NCI-H524 (cell line): ENCODE results near the gene CLCN5.

Experiments used
- DNase-seq, 2 experiments: peaks; one replicate each; lab custom pipeline; 2025; lab: John Stamatoyannopoulos, UW

Gene CLCN5

DNA sequence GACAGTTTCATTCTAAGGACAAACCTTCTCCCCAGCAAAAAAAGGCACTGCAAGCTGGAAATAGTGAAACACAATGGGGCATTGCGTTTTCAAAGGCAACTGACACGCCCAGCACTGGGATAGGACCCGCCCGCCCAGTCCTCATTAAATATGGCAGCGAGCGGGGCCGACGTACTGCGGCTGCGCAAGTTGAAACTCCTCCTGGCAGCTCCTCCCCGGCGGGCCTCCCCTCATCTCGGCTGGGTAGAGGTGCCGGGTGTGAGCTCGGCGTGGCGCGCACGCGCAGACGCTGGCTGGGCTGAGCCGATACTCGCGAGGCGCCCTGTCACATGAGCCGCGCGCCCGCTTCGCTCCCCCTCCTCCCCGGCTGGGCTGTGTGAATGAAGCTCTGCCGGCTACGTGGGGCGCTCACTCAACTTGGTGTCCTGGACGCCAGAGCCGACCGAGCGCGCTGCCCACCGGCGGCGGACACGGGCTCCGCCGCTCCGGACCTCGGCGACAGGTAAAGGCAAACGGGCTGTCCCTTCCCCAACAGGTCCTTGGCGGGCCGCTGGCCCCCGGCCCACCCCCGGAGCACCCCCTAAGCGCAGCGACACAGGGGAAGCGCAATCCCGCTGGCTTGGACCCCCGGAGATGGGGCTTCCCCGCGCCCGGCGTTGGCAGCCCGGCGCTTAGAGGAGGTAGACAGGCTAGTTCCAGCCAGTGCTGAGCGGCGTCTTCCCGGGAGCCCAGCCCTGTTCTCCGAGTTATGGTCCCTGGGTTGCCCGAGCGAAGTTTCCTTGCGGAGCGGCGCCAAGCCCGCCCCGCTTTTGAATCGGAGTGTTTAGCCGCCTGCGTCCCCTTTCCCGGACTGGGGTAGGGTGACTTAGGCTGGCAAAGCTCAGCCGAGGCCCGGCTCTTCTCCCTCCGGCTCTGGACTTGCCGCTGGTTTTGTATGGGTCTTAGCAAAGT, at the start of gene CLCN5:
TSS of gene CLCN5 (plus strand) at position 306 of the 951 bp plus-strand sequence. CDS start 2,703 bp downstream, outside the sequence.
- peak; percentile 94 to 97 for DNase-seq

GRCh38 chrX:49876750-49877149, 45.6 kb upstream of the CLCN5 start:
- DNase-seq = peak; percentile 9 to 21

DNA sequence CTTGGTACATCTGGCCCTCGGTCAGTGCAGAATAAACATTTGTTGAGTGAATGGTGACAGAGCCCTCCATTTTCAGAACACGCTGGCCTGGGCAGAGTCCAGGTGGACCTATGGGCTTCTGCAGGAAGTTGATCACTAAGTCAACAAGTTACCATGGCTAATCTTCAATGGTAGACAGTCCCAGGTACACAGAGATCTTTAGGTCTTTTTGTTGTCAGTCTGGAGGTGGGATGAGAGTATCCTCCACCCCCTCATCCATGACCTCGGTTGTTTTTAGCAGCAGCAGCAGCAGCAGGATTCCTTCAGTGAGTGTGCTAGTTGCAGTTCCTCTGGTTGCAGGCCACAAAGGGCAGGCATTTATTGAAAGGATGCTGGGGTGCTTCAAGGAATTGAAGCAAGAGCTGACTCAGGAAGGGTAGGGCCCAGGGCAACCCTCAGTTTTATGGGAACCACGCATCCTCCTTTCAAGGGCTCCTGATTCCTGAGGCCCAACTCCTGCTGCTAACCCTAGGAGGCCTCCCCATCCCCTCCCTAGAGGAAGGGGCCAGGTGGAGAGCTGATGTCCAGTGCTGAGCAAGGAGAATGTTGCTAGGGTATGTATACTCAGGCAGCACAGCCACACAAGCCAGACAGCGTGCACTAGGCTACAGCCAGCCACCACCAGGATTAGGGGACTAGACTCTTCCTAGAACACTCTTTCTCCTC, 44.8 kb upstream of the CLCN5 start:
- DNase-seq = no peak

GRCh38 chrX:49878128-49878833, 44.1 kb upstream of the CLCN5 start:
- DNase-seq = peak; percentile 28 to 39

GRCh38 chrX:49878834-49879655, 43.4 kb upstream of the CLCN5 start, which contains the start of gene USP27X:
USP27X (plus strand) TSS chrX:49879484; CDS start chrX:49880308, 824 bp downstream.
- peak; percentile 84 to 92 for DNase-seq

- DNase-seq = peak in 1 of 2 experiments; percentile 28
These were observed 42.6 kb upstream of the CLCN5 start for GRCh38 chrX:49879656-49880277.

- DNase-seq = no peak
These were observed 41.7 kb upstream of the CLCN5 start for GRCh38 chrX:49880668-49881067.

GRCh38 chrX:49884290-49884862, 38.0 kb upstream of the CLCN5 start:
- peak; percentile 59 to 66 for DNase-seq

GRCh38 chrX:49892542-49892941, 29.9 kb upstream of the CLCN5 start:
- DNase-seq = no peak

DNA sequence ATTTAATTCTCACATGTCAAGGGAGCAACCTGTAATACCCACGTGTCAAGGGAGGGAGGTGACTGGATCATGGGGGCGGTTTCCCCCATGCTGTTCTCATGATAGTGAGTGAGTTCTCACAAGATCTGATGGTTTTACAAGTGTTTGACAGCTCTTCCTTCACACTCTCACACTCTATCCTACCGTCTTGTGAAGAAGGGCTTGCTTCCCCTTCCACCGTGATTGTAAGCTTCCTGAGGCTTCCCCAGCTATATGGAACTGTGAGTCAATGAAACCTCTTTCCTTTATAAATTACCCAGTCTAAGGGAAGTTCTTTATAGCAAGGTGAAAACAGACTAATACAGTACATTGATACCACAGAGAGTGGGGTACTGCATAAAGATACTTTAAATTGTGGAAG, 25.4 kb upstream of the CLCN5 start:
- DNase-seq = no peak

GRCh38 chrX:49901048-49901447, 21.3 kb upstream of the CLCN5 start:
- peak; percentile 5 to 50 for DNase-seq

DNA sequence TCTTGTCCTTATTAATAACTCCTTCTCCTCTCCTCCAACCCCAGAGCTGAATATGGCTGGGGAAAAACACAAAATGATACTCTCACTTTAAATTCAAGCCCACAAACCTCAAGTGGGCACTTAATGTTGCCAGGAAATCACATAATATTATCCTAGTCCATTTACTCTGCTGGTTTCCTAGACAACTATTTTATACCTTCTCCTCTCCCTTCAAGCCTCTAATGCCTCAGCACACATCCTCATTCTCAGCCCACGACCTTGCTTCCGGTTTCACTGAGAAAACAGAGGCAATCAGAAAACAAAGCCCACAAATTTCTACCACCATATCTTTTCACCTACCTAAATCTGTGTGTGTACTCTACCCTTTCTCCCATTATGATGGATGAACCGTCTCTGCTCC, 12.1 kb upstream of the CLCN5 start:
- DNase-seq = peak in 1 of 2 experiments; percentile 19

DNA sequence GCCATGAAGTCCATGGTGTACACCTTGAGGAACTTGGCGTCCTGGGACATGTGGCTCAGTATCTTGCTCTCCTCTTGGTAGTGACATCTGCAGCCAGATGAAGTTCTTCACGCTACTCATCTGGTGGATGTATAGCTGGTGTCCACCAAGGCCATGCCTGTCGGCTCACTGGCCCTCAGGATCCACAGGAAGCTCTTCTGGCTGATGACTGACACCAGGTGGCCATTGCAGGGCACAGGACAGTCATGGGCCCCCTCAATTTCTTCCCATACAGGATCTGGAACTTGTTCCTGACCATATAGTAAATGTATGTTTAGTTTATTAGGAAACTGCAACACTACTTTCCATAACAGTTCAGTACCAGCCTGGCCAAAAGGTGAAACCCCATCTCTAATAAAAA, 10.3 kb upstream of the CLCN5 start:
- DNase-seq = peak in 1 of 2 experiments; percentile 7

DNA sequence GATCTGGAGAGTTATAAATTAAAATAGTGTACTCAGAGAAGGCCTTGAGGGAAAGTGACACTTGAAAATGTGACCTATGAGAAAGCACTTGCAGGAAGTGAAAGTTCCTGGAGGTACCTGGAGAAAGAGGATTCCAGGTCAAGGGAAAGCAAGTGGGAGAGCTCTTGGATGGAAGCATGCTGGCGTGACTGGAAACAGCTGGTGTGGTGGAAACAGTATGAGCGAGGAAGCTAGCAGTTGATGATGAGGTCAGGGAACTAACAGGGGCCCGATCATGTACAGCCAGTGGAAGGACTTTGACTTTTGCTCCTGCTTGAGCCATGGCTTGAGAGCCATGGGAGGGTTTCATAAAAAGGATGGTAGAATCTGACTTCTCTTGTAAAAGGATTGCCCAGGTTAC, 9.5 kb upstream of the CLCN5 start:
- DNase-seq = no peak

DNA sequence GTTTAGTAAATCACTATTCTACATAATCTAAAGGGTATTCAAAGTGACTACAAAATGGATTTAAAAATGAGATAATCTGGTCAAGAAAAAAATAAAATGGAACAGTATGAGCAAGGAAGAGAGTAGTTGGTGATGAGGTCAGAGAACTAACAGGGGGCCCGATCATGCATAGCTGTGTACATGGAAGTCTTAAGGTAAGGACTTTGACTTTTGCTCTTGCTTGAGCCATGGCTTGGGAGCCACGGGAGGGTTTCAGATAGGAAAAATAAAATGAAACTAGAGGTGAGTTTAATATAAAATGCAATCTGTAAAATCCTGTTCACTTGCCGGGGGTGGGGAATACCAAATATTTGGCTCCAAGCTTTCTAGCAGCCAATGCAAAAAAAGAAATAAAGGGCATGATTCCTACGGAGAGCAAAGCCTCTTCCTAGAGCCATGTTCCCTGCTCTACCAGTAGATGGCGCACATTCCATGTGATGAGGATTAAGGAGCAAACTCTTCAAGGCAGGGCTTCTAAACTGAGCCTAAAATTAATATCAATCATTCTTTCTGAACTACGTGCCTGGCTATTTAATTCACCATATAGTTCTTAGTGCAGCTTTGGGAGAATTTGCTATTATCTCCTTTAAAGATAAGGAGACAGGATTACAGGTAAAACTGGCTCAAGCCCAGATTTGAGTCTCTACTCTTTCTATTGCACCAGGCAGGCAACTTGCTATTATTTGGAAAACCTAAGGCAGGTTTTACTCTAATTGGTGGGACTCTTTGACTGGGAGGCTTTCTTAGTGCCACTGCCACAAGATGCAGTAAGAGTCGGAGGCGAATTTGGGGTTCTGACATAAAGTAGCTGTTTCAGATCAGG, 6.8 kb upstream of the CLCN5 start:
- DNase-seq = peak; percentile 9 to 71

- DNase-seq = peak; percentile 6 to 33
These were observed 2.8 kb upstream of the CLCN5 start for GRCh38 chrX:49919617-49920016.

GRCh38 chrX:49921109-49921508, 1.3 kb upstream of the CLCN5 start:
- DNase-seq = no peak

DNA sequence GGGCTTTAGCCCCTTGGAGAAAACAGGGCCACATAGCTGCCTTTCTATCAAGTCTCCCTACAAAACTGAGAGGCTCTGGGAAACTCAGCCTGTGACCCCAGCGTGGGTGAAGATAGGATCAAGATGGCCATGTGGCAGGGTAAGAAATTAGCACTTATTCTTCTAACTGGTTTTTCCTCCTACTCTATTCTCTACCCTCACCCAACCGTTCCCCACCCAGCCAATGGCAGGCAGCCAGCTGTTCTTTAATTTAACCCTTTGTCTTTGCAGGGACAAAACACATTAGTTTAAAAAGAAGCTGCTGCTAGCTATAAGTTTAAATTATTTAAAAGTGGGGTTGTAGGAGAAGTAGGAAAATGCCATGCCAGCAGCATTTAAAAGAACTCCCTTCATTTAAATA, 2.8 kb downstream of the CLCN5 start:
- DNase-seq = peak; percentile 56 to 67

DNA sequence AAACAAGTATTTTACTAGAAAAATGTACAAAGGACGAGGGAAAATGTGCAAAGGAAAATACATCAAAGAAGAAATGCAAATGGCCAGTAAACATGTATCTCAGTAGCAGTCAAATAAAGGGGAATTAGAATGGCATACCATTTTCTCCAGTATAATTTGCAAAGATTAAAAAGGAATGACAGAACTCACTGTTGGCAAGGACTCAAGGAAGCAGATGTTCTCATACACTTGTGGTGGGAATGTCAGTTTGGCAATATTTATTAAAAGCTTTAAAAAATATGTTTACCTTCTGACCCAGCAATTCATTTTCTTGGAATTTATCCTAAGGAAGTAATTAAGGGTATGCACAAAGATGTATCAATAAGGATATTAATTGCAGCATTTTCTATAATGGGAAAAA, 7.6 kb downstream of the CLCN5 start:
- peak; percentile 57 to 83 for DNase-seq
